Measurements from ENCODE around the gene SLC2A1.

Gene SLC2A1

DNA sequence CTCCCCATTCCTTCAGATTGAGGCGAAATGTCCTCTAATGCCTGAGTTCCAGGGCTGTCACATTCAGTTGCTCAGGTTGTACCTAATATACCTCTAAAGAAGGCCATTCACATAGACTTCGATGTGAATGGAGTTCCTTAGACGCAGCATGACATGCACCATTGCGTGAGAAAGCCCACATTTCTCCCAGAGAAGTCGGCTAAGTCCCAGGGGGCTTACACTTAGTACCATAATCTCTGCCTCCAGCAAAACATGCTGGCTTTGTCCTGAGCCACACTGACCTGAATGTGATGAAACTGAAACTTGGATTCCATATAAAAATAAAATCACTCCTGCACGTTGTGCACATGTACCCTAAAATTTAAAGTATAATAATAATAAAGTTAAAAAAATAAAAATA lies 23.2 kb upstream of the SLC2A1 start:
- intact Hi-C loops (cut with DNase I), result no loop called here
- DNase-seq, result no peak

DNA sequence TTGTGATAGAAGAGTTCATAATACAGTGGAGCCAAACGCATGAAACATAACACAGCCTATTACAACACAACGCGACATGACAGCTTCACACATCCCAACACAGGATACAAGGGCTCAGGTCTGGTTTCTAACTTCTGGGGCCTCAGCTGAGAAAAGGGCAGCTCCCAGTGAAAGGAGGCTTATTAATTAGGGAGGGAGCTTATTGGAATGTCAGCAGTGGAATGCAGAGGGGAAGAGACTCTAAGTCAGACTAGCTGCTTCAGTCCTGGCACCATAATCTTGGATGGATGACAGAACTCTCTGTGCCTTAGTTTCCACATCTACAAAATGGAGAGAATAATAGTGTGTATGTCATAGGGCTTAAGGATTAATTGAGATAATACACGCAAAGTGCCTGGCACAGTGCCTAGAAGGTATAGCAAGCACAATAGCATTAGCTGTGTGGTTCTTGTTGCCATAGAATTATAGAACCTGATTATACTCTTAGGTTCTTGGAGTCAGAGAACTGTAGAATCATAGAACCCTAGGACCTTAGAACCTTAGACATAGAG lies 22.7 kb upstream of the SLC2A1 start:
- intact Hi-C loops (cut with DNase I), result no loop called here
- no peak for DNase-seq

DNA sequence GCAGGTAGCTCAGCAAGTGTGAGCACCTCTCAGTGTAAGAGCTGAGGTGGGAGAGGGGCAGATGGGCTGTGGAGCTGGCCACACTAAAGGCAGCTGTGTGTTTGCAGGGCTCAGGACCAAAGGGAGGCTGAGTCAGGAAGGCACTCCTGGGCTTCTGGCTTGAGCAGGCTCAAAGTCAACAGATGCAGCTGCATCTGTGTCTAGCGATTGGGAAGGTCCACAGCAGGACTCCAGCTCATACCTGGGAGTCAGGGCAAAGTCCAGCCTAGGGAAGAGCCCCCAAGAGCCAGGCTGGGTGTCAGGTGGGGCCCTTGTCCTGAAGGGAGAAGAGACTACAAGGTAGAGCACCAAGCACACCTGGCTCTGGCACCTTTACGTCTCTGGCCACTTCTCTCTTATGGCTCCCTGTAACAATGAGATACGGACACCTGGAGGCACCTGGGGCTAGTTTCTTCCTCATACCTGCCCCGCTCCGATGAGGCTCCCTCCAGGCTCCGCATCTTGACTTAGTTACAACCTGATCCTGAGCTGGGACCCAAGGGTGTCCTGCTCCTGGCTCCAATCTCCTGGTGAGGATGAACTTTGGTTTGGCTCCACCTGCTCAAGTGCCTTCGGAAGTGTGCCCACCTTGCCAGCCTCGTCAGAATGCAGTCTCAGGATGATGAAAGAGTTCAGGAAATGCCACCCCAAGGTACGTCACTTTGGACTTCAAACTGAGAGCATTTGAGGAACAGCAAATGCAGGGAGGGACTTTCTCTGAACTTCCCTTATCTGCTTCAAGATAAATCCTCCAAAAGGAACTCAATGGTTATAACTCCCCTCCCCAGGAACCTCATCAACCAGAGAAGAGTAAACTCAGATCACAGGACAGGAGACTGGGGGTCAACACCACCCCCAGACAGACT lies 21.5 kb upstream of the SLC2A1 start:
- intact Hi-C loops (cut with DNase I), result no loop called here
- DNase-seq, result no peak

DNA sequence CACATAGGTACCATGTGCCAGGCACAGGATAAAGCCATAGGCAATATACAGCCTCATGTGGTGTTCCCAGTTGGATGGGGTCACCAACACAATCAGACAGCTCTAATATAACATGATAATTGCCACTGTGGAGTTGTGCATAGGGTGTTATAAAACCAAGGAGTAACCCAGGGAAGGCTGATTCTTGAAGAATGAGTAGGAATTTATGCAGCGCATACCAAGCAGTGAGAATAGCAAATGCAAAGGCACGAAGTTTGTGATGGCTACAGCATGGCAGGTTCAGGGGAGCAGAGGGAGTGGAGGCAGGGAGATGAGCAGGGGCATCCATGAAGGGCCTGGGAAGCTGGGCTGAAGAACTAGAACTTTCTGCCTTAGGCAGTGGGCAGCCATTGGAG lies 20.4 kb upstream of the SLC2A1 start:
- intact Hi-C loops (cut with DNase I), result no loop called here
- DNase-seq, result no peak

DNA sequence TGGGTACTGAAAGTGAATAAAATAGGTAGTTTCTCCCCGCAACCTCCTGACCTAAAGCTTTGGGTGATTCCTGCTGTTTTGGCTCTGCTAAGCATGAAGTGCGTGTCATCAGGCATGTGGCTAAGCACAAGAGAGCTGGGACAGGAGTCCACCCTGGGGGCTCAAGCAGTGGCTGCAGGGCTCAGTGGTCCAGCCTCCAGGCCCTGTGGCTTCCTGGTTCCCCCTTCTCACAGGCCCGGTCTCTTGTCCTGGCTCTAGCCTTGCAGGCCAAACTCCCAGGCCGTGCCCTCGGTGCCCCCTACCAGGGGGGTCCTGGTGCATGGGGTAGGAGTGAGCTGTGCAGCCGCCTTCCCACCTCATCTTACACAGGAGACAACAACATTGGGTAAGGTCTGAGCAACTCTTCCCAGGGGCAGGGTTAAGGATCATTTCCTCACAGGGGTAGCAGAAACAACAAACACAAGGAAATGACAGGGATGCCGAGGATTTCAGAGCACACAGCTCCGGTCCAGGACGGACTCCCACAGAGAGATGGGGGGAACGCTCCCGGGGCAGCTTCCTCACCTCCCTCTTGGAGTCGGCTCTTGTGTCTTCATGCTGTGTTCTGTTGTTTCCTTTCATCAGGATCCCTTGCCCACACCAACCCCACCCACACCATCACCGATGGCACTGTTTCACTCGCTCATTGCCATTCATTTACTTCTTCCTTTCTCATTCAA lies 19.8 kb upstream of the SLC2A1 start:
- DNase-seq, result no peak
- intact Hi-C loops (cut with DNase I), result no loop called here

DNA sequence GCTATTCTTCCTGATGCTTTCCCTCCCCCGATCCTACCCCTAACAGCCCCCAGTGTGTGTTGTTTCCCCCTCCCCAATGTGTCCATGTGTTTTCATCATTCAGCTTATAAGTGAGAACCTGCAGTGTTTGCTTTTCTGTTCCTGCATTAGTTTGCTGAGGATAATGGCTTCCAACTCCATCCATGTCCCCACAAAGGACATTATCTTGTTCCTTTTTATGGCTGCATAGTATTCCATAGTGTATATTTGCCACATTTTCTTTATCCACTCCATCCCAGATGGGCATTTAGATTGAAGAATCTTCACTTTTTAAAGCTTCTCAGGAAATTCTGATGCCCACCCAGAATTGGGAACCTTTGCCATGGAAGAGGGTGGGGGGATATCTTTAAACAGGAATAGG lies 19.0 kb upstream of the SLC2A1 start:
- intact Hi-C loops (cut with DNase I), result no loop called here
- no peak for DNase-seq

DNA sequence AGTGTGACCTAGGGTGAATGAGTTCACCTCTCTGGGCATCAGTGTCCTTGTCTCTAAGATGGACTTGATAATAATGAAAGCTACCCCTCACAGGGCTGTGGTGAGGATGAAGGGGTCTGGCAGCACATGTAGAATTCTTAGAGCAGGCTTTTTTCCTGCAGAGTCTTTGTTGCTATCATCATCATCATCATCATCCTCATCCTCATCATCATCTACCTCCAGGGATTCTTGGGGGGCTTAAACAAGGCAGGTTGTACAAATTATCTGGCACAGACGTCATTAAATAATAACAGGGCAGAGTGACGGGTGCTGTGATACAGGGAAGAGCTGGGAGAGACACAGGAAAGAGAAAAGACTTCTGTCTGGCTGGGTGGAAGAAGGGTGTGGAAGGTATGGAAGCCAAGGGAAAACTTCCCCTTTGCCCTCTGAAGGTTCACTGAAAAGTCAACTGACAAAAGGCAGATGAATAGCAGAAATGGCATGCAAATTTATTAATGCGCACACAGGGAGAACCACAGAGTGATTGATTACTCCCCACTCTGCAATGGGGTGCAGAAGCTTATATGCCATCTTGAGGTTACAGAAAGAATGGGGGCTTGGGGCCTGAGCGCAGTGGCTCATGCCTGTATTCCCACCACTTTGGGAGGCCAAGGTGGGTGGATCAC lies 17.0 kb upstream of the SLC2A1 start:
- intact Hi-C loops (cut with DNase I), result no loop called here

DNA sequence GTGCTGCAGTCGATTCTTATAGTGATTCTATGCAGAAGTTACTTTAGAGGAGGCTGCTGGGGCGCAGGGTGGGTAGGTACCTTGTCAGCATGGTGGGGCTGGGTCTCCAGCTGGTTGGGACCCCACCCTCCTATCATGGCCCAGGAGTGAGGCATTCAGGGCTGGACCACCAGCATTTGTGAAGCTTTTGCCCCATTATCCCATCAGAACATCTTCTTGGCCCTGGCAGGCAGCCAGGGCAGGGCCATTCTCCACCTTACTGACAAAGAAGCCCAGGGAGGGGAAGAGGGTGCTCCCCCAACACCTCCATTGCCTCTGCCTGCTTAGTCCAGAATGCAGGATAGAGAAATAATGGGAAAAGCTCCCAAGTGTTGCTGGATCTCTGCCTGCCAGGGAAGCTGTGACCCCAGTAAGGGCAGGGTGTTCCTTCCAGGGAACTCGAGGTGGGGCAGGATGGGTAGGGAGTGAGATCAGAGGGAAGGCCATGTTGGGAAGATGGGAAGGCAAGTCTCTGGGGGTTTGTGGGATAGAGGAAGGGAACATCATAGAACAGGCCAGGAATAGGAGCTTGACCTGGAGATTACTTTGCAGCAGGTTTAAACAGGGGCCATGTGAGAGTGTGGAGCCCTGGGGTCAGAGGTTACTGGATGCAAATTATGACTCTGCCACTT lies 16.2 kb upstream of the SLC2A1 start:
- intact Hi-C loops (cut with DNase I), result no loop called here
- DNase-seq, result no peak

More for the DNA sequence above, 17.0 kb upstream of the SLC2A1 start:
- no peak for DNase-seq

DNA sequence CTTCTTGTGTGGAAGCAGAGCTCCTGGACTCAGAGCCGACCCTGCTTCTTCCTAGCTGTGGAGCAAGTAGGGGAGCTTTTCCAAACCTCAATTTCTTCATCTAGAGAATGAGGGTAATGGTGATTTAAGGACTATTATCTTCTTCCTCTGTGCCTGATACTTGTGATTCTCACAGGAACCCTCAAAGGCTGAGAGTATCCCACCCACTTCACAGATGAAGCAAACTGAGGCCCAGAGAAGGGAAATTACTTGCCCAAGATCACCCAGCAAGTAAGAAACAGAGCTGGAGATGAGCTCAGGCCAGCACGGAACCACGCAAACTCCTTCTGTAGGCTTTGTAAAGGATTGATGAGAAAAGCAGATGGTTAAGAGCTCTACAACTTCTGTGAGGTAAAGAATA lies 15.1 kb upstream of the SLC2A1 start:
- DNase-seq, result peak in 1 of 42 donors; percentile 2
- intact Hi-C loops (cut with DNase I), result no loop called here

DNA sequence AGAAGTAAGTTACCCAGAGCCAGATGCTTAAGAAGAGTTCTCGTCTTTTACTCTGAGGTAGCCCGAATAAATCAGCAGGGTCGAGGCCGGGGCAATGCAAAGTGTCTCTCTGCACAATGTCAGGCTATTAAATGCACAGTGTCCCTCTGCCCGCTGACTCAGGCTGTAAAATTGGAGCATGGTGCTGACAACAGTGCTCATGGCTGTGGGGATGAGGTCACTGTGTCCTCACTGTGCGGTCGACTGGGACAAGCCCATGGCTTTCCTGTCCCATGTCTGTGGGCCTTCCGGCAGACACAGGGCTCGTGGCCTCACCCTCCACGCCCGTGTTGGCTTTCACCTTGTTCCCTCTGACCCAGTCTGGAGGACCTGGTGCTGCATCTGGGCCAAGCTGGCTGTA lies 14.6 kb upstream of the SLC2A1 start:
- DNase-seq, result no peak
- intact Hi-C loops (cut with DNase I), result no loop called here

DNA sequence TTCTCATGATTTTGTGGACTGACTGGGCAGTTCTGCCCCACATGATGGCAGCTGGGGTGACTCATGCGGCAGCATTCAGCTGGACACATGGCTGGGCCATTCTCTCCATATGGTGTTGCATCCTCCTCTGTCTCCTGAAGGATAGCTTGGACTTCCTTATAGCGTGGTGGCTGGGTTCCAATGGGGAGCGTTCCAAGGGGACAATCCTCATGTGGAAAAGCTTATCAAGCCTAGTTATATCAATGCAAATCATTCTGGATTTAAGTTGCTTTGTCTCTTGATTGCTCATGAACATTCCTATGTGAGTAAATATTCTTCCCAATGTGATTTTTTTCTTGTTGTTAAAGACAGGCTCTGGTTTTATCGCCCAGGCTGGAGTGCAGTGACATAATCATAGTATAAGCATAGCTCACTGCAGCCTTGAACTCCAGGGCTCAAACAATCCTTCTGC lies 13.2 kb upstream of the SLC2A1 start:
- intact Hi-C loops (cut with DNase I), result no loop called here
- DNase-seq, result no peak

DNA sequence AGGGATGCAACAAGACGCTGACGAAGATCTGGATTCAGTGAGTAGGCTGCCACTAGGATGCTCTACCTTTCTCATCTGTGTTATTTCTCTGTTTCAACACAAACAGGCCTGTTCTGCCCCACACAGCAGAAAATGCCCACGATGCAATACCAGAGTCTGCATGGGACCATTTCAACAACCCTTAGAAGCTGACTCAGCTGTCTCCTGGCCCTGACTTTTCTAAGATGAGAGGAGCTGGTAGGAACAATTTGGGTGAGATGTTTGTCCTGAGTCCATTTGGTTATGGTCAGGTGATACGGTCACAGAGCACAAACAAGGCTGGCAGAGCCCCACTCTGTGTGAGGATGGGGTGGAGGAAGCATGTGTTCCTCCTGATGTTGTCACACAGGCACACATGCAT lies 11.5 kb upstream of the SLC2A1 start:
- intact Hi-C loops (cut with DNase I), result no loop called here
- DNase-seq, result peak in 1 of 42 donors; percentile 7

DNA sequence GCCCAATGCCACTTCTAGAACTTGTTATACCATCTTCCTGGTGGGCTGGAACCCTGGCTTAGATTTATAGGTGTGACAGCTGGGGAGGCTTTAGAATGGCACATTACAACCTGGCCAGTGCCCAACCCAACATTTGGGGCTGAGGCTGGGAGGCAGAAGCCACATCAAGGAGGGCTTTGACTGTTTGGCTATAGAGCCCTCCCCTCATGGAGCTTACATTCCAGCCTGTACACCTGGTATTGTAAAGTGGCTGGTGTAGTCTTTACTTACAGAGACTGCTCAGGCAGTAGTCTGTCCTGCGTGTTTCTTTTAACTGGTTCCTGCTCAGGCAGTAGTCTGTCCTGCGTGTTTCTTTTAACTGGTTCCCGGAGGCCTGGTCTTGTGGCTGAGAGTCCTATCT lies 10.0 kb upstream of the SLC2A1 start:
- intact Hi-C loops (cut with DNase I), result no loop called here
- DNase-seq, result peak in 1 of 42 donors; percentile 5

DNA sequence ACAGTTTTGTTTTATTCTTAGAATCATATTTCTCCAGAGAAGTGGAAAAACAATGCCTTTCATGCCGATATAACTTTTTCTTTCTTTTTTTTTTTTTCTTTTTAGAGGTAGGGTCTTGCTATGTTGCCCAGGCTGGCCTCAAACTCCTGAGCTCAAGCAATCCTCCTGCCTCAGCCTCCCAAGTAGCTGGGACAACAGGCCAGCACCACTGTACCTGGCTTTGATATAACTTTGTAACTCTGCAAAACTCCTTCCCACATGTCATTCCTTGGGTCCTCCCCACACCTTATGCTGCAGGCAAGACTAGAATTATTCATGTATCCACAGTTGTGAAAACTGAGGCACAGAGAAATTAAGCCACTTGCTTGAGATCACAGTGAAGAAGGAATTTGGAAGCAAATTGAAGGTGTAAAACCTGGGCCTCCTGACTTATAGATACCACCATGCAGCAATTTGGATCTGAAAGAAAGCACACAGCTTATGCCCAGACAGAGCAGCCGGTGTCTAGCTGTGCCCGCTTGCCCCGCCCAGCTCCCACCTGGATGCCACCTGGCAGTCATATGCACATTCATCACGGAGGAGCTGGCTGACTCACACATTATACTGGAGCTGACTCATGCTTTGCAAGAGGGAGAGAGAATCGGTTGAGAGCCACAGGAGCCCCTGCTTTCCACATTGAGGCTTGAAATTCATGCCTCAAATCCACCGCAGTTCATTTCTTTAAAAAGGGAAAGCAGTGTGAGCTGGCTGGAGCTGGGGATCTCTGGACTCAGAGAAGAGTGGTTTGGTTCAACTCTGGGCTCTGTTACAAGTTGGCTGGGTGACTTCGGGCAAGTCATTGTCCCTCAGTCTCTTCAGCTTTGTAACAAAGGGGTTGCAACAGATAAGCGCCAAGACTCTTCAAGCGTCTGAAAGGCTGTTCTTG lies 8.3 kb upstream of the SLC2A1 start:
- intact Hi-C loops (cut with DNase I), result no loop called here
- DNase-seq, result peak; percentile 39 to 92 (median 76)

DNA sequence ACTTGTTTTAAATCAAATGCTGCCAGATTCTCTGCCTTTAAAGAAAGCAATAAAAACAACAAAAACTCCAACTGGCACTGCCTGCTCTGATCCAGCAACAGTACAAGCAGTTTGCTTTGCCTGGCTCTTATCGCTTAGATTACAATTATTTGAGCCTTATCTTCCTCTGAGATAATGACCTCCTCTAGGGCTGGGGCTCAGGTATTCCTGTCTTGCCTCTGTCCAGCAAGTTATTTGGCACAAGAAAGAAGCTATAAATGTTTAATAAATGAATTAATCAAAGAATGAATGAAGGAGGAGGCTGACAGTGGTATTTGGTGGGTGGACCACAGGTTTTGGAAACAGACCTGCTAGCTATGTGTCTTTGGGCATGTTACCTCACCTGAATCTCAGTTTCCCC lies 6.7 kb upstream of the SLC2A1 start:
- intact Hi-C loops (cut with DNase I), result no loop called here
- DNase-seq, result no peak

DNA sequence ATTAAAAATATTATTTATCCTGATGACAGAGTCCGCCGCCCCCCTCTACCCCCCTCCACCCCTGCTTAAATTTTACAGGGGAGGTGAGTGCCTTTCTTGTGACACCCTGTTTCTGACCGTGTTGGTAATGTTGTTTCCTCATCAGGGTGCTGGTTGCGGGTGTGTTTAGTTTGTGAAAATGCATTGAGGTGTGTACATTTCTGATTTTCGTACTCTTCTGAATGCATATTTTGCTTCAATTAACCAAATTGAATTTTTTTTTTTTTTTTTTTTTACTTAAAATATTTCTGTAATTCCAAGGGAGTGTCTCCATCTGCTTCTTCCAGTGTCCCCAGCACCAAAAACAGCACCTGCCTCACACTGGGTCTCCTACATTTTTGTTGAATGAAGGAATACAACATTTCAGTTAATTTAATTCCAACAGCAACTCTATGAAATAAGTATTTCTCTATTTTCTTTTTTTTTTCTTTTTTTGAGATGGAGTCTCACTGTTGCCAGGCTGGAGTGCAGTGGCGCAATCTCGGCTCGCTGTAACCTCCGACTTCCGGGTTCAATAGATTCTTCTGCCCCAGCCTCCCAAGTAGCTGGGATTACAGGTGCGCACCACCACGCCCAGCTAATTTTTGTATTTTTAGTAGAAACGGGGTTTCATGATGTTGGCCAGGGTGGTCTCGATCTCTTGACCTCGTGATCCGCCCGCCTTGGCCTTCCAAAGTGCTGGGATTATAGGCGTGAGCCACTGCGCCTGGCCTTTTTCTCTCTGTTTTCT lies 5.6 kb upstream of the SLC2A1 start:
- no peak for DNase-seq
- intact Hi-C loops (cut with DNase I), result no loop called here

DNA sequence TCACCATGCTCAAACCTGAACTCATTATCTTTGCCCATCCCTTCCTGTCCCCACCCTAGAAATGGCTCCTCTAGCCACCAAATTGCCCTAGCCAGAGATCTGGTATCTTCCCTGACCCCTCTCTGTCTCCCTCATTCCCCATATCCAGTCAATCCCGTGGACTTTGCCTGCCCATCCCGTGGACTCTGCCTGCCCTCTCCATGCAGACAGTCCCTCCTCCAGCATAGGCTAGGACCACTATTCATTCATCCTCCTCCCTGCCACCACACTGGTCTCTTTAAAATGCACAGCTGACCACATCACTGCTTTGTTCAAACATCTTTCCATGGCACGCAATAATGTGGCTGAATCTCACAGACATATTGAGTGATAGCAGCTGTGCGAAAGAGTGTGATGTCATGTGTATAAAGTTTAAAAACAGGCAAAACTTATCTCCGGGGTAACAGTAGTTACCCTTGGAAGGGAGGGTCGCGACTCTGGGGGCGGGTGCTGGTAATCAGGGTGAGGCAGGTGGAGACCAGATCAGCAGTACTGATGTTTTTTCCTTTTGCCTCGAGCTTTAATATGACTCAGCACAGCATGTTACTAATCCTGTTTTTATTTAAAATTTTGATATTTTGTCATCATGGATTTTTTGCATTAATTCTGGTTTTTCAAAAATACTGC lies 4.8 kb upstream of the SLC2A1 start:
- intact Hi-C loops (cut with DNase I), result no loop called here
- DNase-seq, result no peak

Measured in head of caudate nucleus (tissue), 42 donors.